Neural cell (in vitro differentiated cells): ENCODE data around the gene NFIB.

Experiments used
- EZH2 ChIP-seq: fragments of 200-600, 300-800 bp; shearing (Covaris generic), sonication (generic); IDR thresholded peaks from 2 replicates; pipeline ENCODE4 v1.6.1; 2014; ENCODE audit warnings: antibody characterized with exemption, low read length, borderline replicate concordance, mild to moderate bottlenecking; ENCODE audit not compliant: insufficient read depth, poor library complexity, severe bottlenecking
- TF ChIP-seq, protein P1 (sequence below): fragments of 450-650 bp; IDR thresholded peaks from 2 replicates; pipeline ENCODE4 v1.5.1; 2014; ENCODE audit warnings: antibody characterized with exemption, mild to moderate bottlenecking, moderate library complexity; ENCODE audit not compliant: poor library complexity, severe bottlenecking

DNA sequence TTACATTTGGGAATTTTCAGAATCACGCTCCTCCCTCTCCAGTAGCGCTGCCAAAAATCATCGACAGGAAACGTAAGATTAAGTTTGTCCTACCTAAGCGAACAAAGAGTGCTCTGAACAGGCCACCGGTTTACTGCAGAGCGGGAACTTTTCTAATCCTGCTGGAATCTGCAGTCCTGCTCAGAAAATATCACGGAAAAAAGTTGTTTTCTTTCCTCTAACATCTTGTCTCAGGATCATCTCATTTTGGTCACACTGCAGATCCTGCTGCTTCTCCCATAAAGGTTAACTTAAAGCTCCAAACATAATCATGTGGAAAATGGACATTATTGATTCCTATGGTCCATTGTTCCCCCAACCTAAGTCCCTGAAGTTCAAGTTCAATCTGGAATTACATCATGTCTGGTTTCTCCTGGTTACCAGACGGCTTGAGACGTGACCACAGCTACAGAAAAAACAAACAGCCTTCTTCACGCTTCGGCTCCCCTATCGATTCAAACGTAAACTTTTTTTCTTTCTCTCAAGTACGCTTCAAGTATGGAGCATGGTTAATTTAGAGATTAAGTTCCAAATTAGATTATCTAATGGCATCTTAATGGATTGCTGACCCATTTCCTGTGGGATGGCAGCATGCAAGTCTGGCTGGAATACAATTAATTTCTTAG is 217.6 kb downstream of the NFIB start:
- no peak for TF ChIP-seq EZH2
- TF ChIP-seq, protein P1, sequence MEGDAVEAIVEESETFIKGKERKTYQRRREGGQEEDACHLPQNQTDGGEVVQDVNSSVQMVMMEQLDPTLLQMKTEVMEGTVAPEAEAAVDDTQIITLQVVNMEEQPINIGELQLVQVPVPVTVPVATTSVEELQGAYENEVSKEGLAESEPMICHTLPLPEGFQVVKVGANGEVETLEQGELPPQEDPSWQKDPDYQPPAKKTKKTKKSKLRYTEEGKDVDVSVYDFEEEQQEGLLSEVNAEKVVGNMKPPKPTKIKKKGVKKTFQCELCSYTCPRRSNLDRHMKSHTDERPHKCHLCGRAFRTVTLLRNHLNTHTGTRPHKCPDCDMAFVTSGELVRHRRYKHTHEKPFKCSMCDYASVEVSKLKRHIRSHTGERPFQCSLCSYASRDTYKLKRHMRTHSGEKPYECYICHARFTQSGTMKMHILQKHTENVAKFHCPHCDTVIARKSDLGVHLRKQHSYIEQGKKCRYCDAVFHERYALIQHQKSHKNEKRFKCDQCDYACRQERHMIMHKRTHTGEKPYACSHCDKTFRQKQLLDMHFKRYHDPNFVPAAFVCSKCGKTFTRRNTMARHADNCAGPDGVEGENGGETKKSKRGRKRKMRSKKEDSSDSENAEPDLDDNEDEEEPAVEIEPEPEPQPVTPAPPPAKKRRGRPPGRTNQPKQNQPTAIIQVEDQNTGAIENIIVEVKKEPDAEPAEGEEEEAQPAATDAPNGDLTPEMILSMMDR: no peak
